Lung (tissue), 12 donors: Measurements from ENCODE around the gene SMIM29. TPM values are rescaled to one million over a fixed set of nuclear protein-coding genes. Genes with fewer than 3 reads are reported as not detected.

Experiments used
- ATAC-seq: fragments of 200-7000 bp; cut with Tn5 transposase; one replicate; pipeline ENCODE4 v1.9.1; 2020; ENCODE audit warnings: moderate number of reproducible peaks; ENCODE audit not compliant: insufficient read depth, low FRiP score
- DNase-seq, 3 donors: peaks; one replicate each; pipeline ENCODE4 v3.0.0-alpha.2; 2013 to 2017
- H3K27ac ChIP-seq, 2 donors: one replicate each; pipeline ENCODE4 v1.5.1; 2013; ENCODE audit warnings: mild to moderate bottlenecking in 2 of 2, moderate library complexity in 2 of 2, control low read depth in 1 of 2, inconsistent platforms in 1 of 2, low read depth in 1 of 2, low read length in 1 of 2
- H3K27me3 ChIP-seq, 3 donors: one replicate each; pipeline ENCODE4 v1.5.1; 2013; ENCODE audit warnings: low read length in 2 of 3; ENCODE audit not compliant: control insufficient read depth in 3 of 3, insufficient read depth in 3 of 3
- H3K36me3 ChIP-seq, 4 donors: one replicate each; pipeline ENCODE4 v1.5.1; 2013; ENCODE audit warnings: low read length in 4 of 4, mild to moderate bottlenecking in 1 of 4, moderate library complexity in 1 of 4; ENCODE audit not compliant: control insufficient read depth in 4 of 4, insufficient read depth in 4 of 4
- H3K4me1 ChIP-seq, 5 donors: one replicate each; pipeline ENCODE4 v1.5.1; 2013; ENCODE audit warnings: low read length in 5 of 5, mild to moderate bottlenecking in 2 of 5, moderate library complexity in 1 of 5; ENCODE audit not compliant: control insufficient read depth in 5 of 5, insufficient read depth in 5 of 5
- H3K4me3 ChIP-seq: one replicate; pipeline ENCODE4 v1.5.1; 2013; ENCODE audit warnings: mild to moderate bottlenecking, control low read depth, moderate library complexity
- H3K9ac ChIP-seq, 2 donors: one replicate each; pipeline ENCODE4 v1.5.1; 2013; ENCODE audit warnings: low read length in 2 of 2, control low read depth in 1 of 2; ENCODE audit not compliant: insufficient read depth in 1 of 2
- H3K9me3 ChIP-seq, 4 donors: one replicate each; pipeline ENCODE4 v1.5.1; 2013; ENCODE audit warnings: low read length in 3 of 4, mild to moderate bottlenecking in 1 of 4, moderate library complexity in 1 of 4; ENCODE audit not compliant: control insufficient read depth in 4 of 4, insufficient read depth in 3 of 4
- CTCF ChIP-seq: IDR thresholded peaks from 2 replicates; pipeline ENCODE4 v1.5.1; 2012; ENCODE audit warnings: mild to moderate bottlenecking; ENCODE audit errors: control extremely low read depth, extremely low read depth
- WGBS, 2 donors: extraction: QIAGEN DNeasy Blood & Tissue Kit; methylation state at CpG; one replicate each; pipeline ENCODE4 v1.1.7; 2013; 5-methylcytosine and 5-hydroxymethylcytosine counted together
- polyA plus RNA-seq, 2 donors: library from polyadenylated mRNA; stranded (reverse); fragments of 200-250 nt; gene quantifications; one replicate each; pipeline ENCODE4 v1.2.1, GENCODE V29; 2013
- total RNA-seq, 2 donors: library from RNA; depleted of rRNA in 1 of 2; stranded (reverse); fragments of >200 nt in 1 of 2; gene quantifications; one replicate each; pipeline ENCODE4 v1.2.1, GENCODE V29; 2014 to 2021
- donor health status: control.
- donor health status: control.
- donor health status: Bipolar disorder and iron deficiency.
- donor health status: healthy.
- donor health status: DM: yes; HTN: yes; CAD: no.

The SMIM29 gene
- total and polyA plus RNA-seq, 4 donors: 8.5 to 122 (median 58.3) TPM

GRCh38 chr6:34284563-34285447, 36.0 kb upstream of the SMIM29 start:
- peak; percentile 62 for ATAC-seq
- peak in 2 of 3 donors; percentile 8 to 40 for DNase-seq
- Histone ChIP-seq H3K9me3 (no peaks in the 10 kb centered on the region), H3K4me1 (peaks cover 0 to 34% (median 8%) of the 10 kb centered on the region in 5 donors), H3K9ac (no peak overlapping the region), H3K27ac (peak overlapping the region; percentile 13 to 88), H3K27me3 (no peaks in the 10 kb centered on the region), H3K36me3 (peaks cover 2 to 17% (median 9%) of the 10 kb centered on the region in 4 donors), H3K4me3 (no peak overlapping the region)
- no peak for TF ChIP-seq CTCF
- WGBS, 2 donors: 39 to 65% methylated on average over 4 of the region's 4 CpGs

GRCh38 chr6:34281702-34282334, 33.0 kb upstream of the SMIM29 start:
- no peak for ATAC-seq
- DNase-seq: no peak
- Histone ChIP-seq H3K4me1 (peaks cover 0 to 26% (median 4%) of the 10 kb centered on the region in 5 donors), H3K27me3 (no peaks in the 10 kb centered on the region), H3K4me3 (no peak overlapping the region), H3K9me3 (no peaks in the 10 kb centered on the region), H3K27ac (peak overlapping the region in 1 of 2 donors; percentile 35), H3K9ac (no peak overlapping the region), H3K36me3 (peaks cover 0 to 8% (median 6%) of the 10 kb centered on the region in 4 donors)
- WGBS, 2 donors: 76 to 82% methylated on average over 6 of the region's 6 CpGs
- TF ChIP-seq CTCF: no peak

GRCh38 chr6:34280216-34280615, 31.4 kb upstream of the SMIM29 start:
- H3K9ac ChIP-seq: no peak overlapping the region
- H3K4me3 ChIP-seq: no peak overlapping the region
- DNase-seq (no peak), ATAC-seq (no peak)
- no peak for TF ChIP-seq CTCF
- peaks cover 0 to 8% (median 6%) of the 10 kb centered on the region in 4 donors for H3K36me3 ChIP-seq
- H3K9me3 ChIP-seq: no peaks in the 10 kb centered on the region
- WGBS, 2 donors: 85 to 90% methylated on average over 4 of the region's 4 CpGs
- no peaks in the 10 kb centered on the region for H3K27me3 ChIP-seq
- no peak overlapping the region for H3K27ac ChIP-seq
- peaks cover 0 to 23% (median 4%) of the 10 kb centered on the region in 5 donors for H3K4me1 ChIP-seq
